ENCODE measurements around the gene AP2B1.

DNA sequence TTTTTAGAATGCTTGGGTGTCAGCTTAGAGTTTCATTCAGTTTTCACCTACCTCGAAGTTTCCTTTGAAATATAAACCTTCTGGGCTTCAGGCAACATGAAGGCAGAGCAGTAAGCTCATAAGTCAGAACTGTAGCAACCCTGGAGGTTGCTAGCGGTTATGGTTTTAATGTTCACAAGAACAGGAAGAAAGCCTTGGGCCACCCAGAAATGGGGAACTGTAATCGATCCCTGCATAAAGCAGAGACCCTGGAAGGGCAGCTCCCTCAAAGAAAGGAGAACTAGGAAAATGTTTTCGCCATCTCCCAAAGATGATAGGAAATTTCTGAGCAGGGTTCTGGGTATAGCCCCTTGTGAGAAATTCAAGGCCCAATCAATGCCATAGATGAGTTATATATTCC, 96.5 kb downstream of the AP2B1 start:
- no peak for TF ChIP-seq ZNF791 (tag by site-specific recombination; IDR thresholded peaks at IDR 0.05)
- TF ChIP-seq, protein P1, sequence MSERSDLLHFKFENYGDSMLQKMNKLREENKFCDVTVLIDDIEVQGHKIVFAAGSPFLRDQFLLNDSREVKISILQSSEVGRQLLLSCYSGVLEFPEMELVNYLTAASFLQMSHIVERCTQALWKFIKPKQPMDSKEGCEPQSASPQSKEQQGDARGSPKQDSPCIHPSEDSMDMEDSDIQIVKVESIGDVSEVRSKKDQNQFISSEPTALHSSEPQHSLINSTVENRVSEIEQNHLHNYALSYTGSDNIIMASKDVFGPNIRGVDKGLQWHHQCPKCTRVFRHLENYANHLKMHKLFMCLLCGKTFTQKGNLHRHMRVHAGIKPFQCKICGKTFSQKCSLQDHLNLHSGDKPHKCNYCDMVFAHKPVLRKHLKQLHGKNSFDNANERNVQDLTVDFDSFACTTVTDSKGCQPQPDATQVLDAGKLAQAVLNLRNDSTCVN (tag by site-specific recombination; optimal IDR thresholded peaks at IDR 0.05), result no peak
- TF ChIP-seq, protein P2, sequence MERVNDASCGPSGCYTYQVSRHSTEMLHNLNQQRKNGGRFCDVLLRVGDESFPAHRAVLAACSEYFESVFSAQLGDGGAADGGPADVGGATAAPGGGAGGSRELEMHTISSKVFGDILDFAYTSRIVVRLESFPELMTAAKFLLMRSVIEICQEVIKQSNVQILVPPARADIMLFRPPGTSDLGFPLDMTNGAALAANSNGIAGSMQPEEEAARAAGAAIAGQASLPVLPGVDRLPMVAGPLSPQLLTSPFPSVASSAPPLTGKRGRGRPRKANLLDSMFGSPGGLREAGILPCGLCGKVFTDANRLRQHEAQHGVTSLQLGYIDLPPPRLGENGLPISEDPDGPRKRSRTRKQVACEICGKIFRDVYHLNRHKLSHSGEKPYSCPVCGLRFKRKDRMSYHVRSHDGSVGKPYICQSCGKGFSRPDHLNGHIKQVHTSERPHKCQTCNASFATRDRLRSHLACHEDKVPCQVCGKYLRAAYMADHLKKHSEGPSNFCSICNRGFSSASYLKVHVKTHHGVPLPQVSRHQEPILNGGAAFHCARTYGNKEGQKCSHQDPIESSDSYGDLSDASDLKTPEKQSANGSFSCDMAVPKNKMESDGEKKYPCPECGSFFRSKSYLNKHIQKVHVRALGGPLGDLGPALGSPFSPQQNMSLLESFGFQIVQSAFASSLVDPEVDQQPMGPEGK (tag by site-specific recombination; IDR thresholded peaks at IDR 0.05), result no peak
- TF ChIP-seq, protein P3, sequence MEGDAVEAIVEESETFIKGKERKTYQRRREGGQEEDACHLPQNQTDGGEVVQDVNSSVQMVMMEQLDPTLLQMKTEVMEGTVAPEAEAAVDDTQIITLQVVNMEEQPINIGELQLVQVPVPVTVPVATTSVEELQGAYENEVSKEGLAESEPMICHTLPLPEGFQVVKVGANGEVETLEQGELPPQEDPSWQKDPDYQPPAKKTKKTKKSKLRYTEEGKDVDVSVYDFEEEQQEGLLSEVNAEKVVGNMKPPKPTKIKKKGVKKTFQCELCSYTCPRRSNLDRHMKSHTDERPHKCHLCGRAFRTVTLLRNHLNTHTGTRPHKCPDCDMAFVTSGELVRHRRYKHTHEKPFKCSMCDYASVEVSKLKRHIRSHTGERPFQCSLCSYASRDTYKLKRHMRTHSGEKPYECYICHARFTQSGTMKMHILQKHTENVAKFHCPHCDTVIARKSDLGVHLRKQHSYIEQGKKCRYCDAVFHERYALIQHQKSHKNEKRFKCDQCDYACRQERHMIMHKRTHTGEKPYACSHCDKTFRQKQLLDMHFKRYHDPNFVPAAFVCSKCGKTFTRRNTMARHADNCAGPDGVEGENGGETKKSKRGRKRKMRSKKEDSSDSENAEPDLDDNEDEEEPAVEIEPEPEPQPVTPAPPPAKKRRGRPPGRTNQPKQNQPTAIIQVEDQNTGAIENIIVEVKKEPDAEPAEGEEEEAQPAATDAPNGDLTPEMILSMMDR (tag by site-specific recombination; IDR thresholded peaks at IDR 0.05), result no peak
- no peak for TF ChIP-seq ZBTB48 (tag by site-specific recombination; IDR thresholded peaks at IDR 0.05)
- TF ChIP-seq, protein P4, sequence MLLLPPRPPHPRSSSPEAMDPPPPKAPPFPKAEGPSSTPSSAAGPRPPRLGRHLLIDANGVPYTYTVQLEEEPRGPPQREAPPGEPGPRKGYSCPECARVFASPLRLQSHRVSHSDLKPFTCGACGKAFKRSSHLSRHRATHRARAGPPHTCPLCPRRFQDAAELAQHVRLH (tag by site-specific recombination; IDR thresholded peaks at IDR 0.05), result no peak
- TF ChIP-seq ZNF629 (tag by site-specific recombination; IDR thresholded peaks at IDR 0.05), result no peak
- TF ChIP-seq, protein P5, sequence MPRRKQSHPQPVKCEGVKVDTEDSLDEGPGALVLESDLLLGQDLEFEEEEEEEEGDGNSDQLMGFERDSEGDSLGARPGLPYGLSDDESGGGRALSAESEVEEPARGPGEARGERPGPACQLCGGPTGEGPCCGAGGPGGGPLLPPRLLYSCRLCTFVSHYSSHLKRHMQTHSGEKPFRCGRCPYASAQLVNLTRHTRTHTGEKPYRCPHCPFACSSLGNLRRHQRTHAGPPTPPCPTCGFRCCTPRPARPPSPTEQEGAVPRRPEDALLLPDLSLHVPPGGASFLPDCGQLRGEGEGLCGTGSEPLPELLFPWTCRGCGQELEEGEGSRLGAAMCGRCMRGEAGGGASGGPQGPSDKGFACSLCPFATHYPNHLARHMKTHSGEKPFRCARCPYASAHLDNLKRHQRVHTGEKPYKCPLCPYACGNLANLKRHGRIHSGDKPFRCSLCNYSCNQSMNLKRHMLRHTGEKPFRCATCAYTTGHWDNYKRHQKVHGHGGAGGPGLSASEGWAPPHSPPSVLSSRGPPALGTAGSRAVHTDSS (tag by site-specific recombination; IDR thresholded peaks at IDR 0.05), result no peak
- TF ChIP-seq, protein P6, sequence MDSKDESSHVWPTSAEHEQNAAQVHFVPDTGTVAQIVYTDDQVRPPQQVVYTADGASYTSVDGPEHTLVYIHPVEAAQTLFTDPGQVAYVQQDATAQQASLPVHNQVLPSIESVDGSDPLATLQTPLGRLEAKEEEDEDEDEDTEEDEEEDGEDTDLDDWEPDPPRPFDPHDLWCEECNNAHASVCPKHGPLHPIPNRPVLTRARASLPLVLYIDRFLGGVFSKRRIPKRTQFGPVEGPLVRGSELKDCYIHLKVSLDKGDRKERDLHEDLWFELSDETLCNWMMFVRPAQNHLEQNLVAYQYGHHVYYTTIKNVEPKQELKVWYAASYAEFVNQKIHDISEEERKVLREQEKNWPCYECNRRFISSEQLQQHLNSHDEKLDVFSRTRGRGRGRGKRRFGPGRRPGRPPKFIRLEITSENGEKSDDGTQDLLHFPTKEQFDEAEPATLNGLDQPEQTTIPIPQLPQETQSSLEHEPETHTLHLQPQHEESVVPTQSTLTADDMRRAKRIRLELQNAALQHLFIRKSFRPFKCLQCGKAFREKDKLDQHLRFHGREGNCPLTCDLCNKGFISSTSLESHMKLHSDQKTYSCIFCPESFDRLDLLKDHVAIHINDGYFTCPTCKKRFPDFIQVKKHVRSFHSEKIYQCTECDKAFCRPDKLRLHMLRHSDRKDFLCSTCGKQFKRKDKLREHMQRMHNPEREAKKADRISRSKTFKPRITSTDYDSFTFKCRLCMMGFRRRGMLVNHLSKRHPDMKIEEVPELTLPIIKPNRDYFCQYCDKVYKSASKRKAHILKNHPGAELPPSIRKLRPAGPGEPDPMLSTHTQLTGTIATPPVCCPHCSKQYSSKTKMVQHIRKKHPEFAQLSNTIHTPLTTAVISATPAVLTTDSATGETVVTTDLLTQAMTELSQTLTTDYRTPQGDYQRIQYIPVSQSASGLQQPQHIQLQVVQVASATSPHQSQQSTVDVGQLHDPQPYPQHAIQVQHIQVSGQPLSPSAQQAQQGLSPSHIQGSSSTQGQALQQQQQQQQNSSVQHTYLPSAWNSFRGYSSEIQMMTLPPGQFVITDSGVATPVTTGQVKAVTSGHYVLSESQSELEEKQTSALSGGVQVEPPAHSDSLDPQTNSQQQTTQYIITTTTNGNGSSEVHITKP (tag by site-specific recombination; IDR thresholded peaks at IDR 0.05), result no peak
- TF ChIP-seq, protein P7, sequence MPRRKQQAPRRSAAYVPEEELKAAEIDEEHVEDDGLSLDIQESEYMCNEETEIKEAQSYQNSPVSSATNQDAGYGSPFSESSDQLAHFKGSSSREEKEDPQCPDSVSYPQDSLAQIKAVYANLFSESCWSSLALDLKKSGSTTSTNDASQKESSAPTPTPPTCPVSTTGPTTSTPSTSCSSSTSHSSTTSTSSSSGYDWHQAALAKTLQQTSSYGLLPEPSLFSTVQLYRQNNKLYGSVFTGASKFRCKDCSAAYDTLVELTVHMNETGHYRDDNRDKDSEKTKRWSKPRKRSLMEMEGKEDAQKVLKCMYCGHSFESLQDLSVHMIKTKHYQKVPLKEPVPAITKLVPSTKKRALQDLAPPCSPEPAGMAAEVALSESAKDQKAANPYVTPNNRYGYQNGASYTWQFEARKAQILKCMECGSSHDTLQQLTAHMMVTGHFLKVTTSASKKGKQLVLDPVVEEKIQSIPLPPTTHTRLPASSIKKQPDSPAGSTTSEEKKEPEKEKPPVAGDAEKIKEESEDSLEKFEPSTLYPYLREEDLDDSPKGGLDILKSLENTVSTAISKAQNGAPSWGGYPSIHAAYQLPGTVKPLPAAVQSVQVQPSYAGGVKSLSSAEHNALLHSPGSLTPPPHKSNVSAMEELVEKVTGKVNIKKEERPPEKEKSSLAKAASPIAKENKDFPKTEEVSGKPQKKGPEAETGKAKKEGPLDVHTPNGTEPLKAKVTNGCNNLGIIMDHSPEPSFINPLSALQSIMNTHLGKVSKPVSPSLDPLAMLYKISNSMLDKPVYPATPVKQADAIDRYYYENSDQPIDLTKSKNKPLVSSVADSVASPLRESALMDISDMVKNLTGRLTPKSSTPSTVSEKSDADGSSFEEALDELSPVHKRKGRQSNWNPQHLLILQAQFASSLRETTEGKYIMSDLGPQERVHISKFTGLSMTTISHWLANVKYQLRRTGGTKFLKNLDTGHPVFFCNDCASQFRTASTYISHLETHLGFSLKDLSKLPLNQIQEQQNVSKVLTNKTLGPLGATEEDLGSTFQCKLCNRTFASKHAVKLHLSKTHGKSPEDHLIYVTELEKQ (tag by site-specific recombination; IDR thresholded peaks at IDR 0.05; ENCODE audit: borderline replicate concordance), result no peak
- TF ChIP-seq, protein P8, sequence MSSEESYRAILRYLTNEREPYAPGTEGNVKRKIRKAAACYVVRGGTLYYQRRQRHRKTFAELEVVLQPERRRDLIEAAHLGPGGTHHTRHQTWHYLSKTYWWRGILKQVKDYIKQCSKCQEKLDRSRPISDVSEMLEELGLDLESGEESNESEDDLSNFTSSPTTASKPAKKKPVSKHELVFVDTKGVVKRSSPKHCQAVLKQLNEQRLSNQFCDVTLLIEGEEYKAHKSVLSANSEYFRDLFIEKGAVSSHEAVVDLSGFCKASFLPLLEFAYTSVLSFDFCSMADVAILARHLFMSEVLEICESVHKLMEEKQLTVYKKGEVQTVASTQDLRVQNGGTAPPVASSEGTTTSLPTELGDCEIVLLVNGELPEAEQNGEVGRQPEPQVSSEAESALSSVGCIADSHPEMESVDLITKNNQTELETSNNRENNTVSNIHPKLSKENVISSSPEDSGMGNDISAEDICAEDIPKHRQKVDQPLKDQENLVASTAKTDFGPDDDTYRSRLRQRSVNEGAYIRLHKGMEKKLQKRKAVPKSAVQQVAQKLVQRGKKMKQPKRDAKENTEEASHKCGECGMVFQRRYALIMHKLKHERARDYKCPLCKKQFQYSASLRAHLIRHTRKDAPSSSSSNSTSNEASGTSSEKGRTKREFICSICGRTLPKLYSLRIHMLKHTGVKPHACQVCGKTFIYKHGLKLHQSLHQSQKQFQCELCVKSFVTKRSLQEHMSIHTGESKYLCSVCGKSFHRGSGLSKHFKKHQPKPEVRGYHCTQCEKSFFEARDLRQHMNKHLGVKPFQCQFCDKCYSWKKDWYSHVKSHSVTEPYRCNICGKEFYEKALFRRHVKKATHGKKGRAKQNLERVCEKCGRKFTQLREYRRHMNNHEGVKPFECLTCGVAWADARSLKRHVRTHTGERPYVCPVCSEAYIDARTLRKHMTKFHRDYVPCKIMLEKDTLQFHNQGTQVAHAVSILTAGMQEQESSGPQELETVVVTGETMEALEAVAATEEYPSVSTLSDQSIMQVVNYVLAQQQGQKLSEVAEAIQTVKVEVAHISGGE (tag by site-specific recombination; conservative IDR thresholded peaks at IDR 0.05; ENCODE audit: low read depth), result no peak
- no peak for TF ChIP-seq ZNF121 (tag by site-specific recombination; IDR thresholded peaks at IDR 0.05)
